ENCODE data around the gene EIF3J.
"Not testable (repeated sequence)": the region's sequence is repeated elsewhere in the genome, so short reads cannot be mapped to it uniquely, and the experiment has no call there.

EIF3J gene

GRCh38 chr15:44542596-44542995 is 5.6 kb downstream of the EIF3J start:
- DNase-seq: no peak

GRCh38 chr15:44544745-44545144 is 7.8 kb downstream of the EIF3J start:
- DNase-seq: not testable (repeated sequence)

GRCh38 chr15:44545913-44546802 is 9.2 kb downstream of the EIF3J start:
- DNase-seq: no peak

- DNase-seq: not testable (repeated sequence)
Measured at GRCh38 chr15:44549152-44549551, 12.2 kb downstream of the EIF3J start.

GRCh38 chr15:44550256-44550655 is 13.3 kb downstream of the EIF3J start:
- DNase-seq: peak; percentile 33

GRCh38 chr15:44550734-44551133 is 13.8 kb downstream of the EIF3J start:
- DNase-seq: no peak

- no peak for DNase-seq
Measured at GRCh38 chr15:44554934-44555723, 18.2 kb downstream of the EIF3J start.

- DNase-seq: peak; percentile 37
Measured at GRCh38 chr15:44560926-44561325, 24.0 kb downstream of the EIF3J start.

- no peak for DNase-seq
Measured at GRCh38 chr15:44565387-44566154, 28.6 kb downstream of the EIF3J start.

GRCh38 chr15:44566155-44566540 is 29.2 kb downstream of the EIF3J start:
- no peak for DNase-seq

- no peak for DNase-seq
Measured at GRCh38 chr15:44568338-44568737, 31.4 kb downstream of the EIF3J start.

GRCh38 chr15:44569316-44569715 is 32.4 kb downstream of the EIF3J start:
- no peak for DNase-seq

- no peak for DNase-seq
Measured at GRCh38 chr15:44570361-44570760, 33.4 kb downstream of the EIF3J start.

- no peak for DNase-seq
Measured at GRCh38 chr15:44573386-44573785, 36.4 kb downstream of the EIF3J start.

- no peak for DNase-seq
Measured at GRCh38 chr15:44574734-44575133, 37.8 kb downstream of the EIF3J start.

GRCh38 chr15:44580105-44580504 is 43.2 kb downstream of the EIF3J start:
- DNase-seq: no peak

GRCh38 chr15:44584162-44584749 is 47.3 kb downstream of the EIF3J start:
- DNase-seq: peak; percentile 43

GRCh38 chr15:44585633-44586032 is 48.7 kb downstream of the EIF3J start:
- no peak for DNase-seq

- no peak for DNase-seq
Measured at GRCh38 chr15:44588541-44588940, 51.6 kb downstream of the EIF3J start.

GRCh38 chr15:44591326-44591725 is 54.4 kb downstream of the EIF3J start:
- no peak for DNase-seq

- peak; percentile 51 for DNase-seq
Measured at GRCh38 chr15:44593042-44593736, 56.2 kb downstream of the EIF3J start.

GRCh38 chr15:44595246-44595645 is 58.3 kb downstream of the EIF3J start:
- DNase-seq: no peak
